Activated CD8-positive, alpha-beta memory T cell treated with anti-CD3 and anti-CD28 coated beads, Interleukin-2, amount 10 ng/mL, durations not matched to agents 7 days and 5 days (primary cell): Measurements from ENCODE around the gene STKLD1. TPM values are rescaled to one million over a fixed set of nuclear protein-coding genes. Genes with fewer than 3 reads are reported as not detected.

ENCODE experiments used
- ATAC-seq: fragments of 150-1000 bp; cut with Tn5 transposase; one replicate; pipeline ENCODE4 v1.10.0; 2021; ENCODE audit warnings: moderate library complexity
- CTCF ChIA-PET: fragments of 350-600 bp; sonication (Branson Sonifier 250); formaldehyde crosslinking; loops from one replicate; lab custom pipeline; 2021; ENCODE audit warnings: antibody characterized with exemption; lab: Charles Lee
- DNase-seq: peaks from one replicate; pipeline ENCODE4 v3.0.0-alpha.2; 2020
- H3K27ac Mint-ChIP-seq: one replicate; pipeline ENCODE4 v1.8.0; 2021; ENCODE audit warnings: mild to moderate bottlenecking, mixed read lengths
- H3K27me3 Mint-ChIP-seq: one replicate; pipeline ENCODE4 v1.8.0; 2021; ENCODE audit warnings: mixed read lengths
- H3K36me3 Mint-ChIP-seq: one replicate; pipeline ENCODE4 v1.8.0; 2021; ENCODE audit warnings: mild to moderate bottlenecking, mixed read lengths
- H3K4me1 Mint-ChIP-seq: one replicate; pipeline ENCODE4 v1.8.0; 2021; ENCODE audit warnings: mixed read lengths
- H3K4me3 Mint-ChIP-seq: one replicate; pipeline ENCODE4 v1.8.0; 2021; ENCODE audit warnings: mild to moderate bottlenecking, moderate library complexity, mixed read lengths
- H3K9me3 Mint-ChIP-seq: one replicate; pipeline ENCODE4 v1.8.0; 2022; ENCODE audit warnings: low read depth, mixed read lengths
- total RNA-seq, 2 experiments: library from RNA; stranded (reverse); gene quantifications; one replicate each; pipeline ENCODE4 v1.2.3, GENCODE V29; 2021

Gene STKLD1
- total RNA-seq, 2 experiments from 2014 or later, result 0.20 to 1.4 TPM

GRCh38 chr9:133357656-133358055 lies 18.5 kb upstream of the STKLD1 start:
- CTCF ChIA-PET, result interaction anchor here (2.3 to 8.2 kb wide), 5 partner anchors 10 to 128 kb away, joined by 7 to 100 read pairs (median 14); no protein-coding TSS in a partner anchor
- peaks cover 60% of the 10 kb centered on the region for H3K4me1 Mint-ChIP-seq
- no peaks in the 10 kb centered on the region for H3K9me3 Mint-ChIP-seq
- H3K27ac Mint-ChIP-seq, result peak overlapping the region; percentile 3
- peak overlapping the region; percentile 72 for H3K4me3 Mint-ChIP-seq
- peaks cover 19% of the 10 kb centered on the region for H3K36me3 Mint-ChIP-seq
- no peak for DNase-seq
- H3K27me3 Mint-ChIP-seq, result no peaks in the 10 kb centered on the region
- no peak for ATAC-seq

GRCh38 chr9:133359399-133360175 lies 16.6 kb upstream of the STKLD1 start:
- Mint-ChIP-seq H3K4me3 (no peak overlapping the region), H3K36me3 (peaks cover 30% of the 10 kb centered on the region), H3K9me3 (no peaks in the 10 kb centered on the region), H3K27ac (peak overlapping the region; percentile 48), H3K27me3 (no peaks in the 10 kb centered on the region), H3K4me1 (peaks cover 57% of the 10 kb centered on the region)
- CTCF ChIA-PET, result interaction anchor here (0.8 to 8.2 kb wide), 7 partner anchors 8 to 128 kb away, joined by 3 to 100 read pairs (median 5); partner anchors contain the start of gene STKLD1
- no peak for ATAC-seq
- DNase-seq, result no peak

GRCh38 chr9:133360400-133361393 lies 15.5 kb upstream of the STKLD1 start:
- H3K4me1 Mint-ChIP-seq, result peaks cover 57% of the 10 kb centered on the region
- no peaks in the 10 kb centered on the region for H3K9me3 Mint-ChIP-seq
- H3K4me3 Mint-ChIP-seq, result no peak overlapping the region
- H3K36me3 Mint-ChIP-seq, result peaks cover 37% of the 10 kb centered on the region
- peak overlapping the region; percentile 65 for H3K27ac Mint-ChIP-seq
- no peaks in the 10 kb centered on the region for H3K27me3 Mint-ChIP-seq
- ATAC-seq (no peak), DNase-seq (no peak)
- CTCF ChIA-PET, result interaction anchor here (1.3 to 8.2 kb wide), 4 partner anchors 11 to 127 kb away, joined by 3 to 100 read pairs (median 4); no protein-coding TSS in a partner anchor

GRCh38 chr9:133361507-133362092 lies 14.6 kb upstream of the STKLD1 start:
- H3K4me1 Mint-ChIP-seq, result peaks cover 65% of the 10 kb centered on the region
- H3K27me3 Mint-ChIP-seq, result no peaks in the 10 kb centered on the region
- ATAC-seq, result no peak
- peaks cover 45% of the 10 kb centered on the region for H3K36me3 Mint-ChIP-seq
- no peak for DNase-seq
- no peak overlapping the region for H3K4me3 Mint-ChIP-seq
- H3K27ac Mint-ChIP-seq, result peak overlapping the region; percentile 65
- CTCF ChIA-PET, result interaction anchor here (8.2 kb wide), 1 partner anchor 11 kb away, joined by 100 read pairs; no protein-coding TSS in a partner anchor
- H3K9me3 Mint-ChIP-seq, result no peaks in the 10 kb centered on the region

GRCh38 chr9:133362359-133363044 lies 13.7 kb upstream of the STKLD1 start:
- CTCF ChIA-PET, result interaction anchor here (0.8 to 1.2 kb wide), 2 partner anchors 8 to 10 kb away, joined by 3 to 5 read pairs; no protein-coding TSS in a partner anchor
- Mint-ChIP-seq H3K27ac (peak overlapping the region; percentile 51), H3K36me3 (peaks cover 50% of the 10 kb centered on the region), H3K9me3 (no peaks in the 10 kb centered on the region), H3K27me3 (no peaks in the 10 kb centered on the region), H3K4me3 (no peak overlapping the region), H3K4me1 (peaks cover 66% of the 10 kb centered on the region)
- no peak for ATAC-seq
- DNase-seq, result no peak

GRCh38 chr9:133366435-133366834 lies 9.7 kb upstream of the STKLD1 start:
- ATAC-seq, result no peak
- Mint-ChIP-seq H3K27me3 (no peaks in the 10 kb centered on the region), H3K9me3 (no peaks in the 10 kb centered on the region), H3K36me3 (peaks cover 73% of the 10 kb centered on the region), H3K27ac (no peak overlapping the region), H3K4me1 (peaks cover 75% of the 10 kb centered on the region), H3K4me3 (no peak overlapping the region)
- CTCF ChIA-PET, result interaction anchor here (1.3 to 2.9 kb wide), 2 partner anchors 9 to 36 kb away, joined by 3 to 14 read pairs; partner anchors contain the start of genes SURF1 and SURF2
- DNase-seq, result no peak

GRCh38 chr9:133367221-133367620 lies 8.9 kb upstream of the STKLD1 start:
- no peaks in the 10 kb centered on the region for H3K27me3 Mint-ChIP-seq
- peaks cover 68% of the 10 kb centered on the region for H3K36me3 Mint-ChIP-seq
- DNase-seq (no peak), ATAC-seq (no peak)
- CTCF ChIA-PET, result interaction anchor here (0.6 to 2.9 kb wide), 3 partner anchors 10 to 37 kb away, joined by 3 to 14 read pairs (median 3); partner anchors contain the start of genes SURF1 and SURF2
- no peak overlapping the region for H3K4me3 Mint-ChIP-seq
- no peak overlapping the region for H3K27ac Mint-ChIP-seq
- no peaks in the 10 kb centered on the region for H3K9me3 Mint-ChIP-seq
- H3K4me1 Mint-ChIP-seq, result peaks cover 75% of the 10 kb centered on the region

GRCh38 chr9:133367778-133368177 lies 8.4 kb upstream of the STKLD1 start:
- Mint-ChIP-seq H3K4me3 (no peak overlapping the region), H3K9me3 (no peaks in the 10 kb centered on the region), H3K27ac (no peak overlapping the region), H3K27me3 (no peaks in the 10 kb centered on the region), H3K36me3 (peaks cover 71% of the 10 kb centered on the region), H3K4me1 (peaks cover 81% of the 10 kb centered on the region)
- CTCF ChIA-PET, result interaction anchor here (2.9 kb wide), 1 partner anchor 11 kb away, joined by 14 read pairs; the partner anchor contains the start of genes SURF1 and SURF2
- no peak for DNase-seq
- no peak for ATAC-seq

- CTCF ChIA-PET, result interaction anchor here (2.9 kb wide), 1 partner anchor 11 kb away, joined by 14 read pairs; the partner anchor contains the start of genes SURF1 and SURF2
- Mint-ChIP-seq H3K9me3 (no peaks in the 10 kb centered on the region), H3K36me3 (peaks cover 68% of the 10 kb centered on the region), H3K4me1 (peaks cover 83% of the 10 kb centered on the region), H3K4me3 (peak overlapping the region; percentile 95), H3K27ac (peak overlapping the region; percentile 100), H3K27me3 (no peaks in the 10 kb centered on the region)
- no peak for DNase-seq
- ATAC-seq, result no peak
Observed at GRCh38 chr9:133368249-133368881, 7.8 kb upstream of the STKLD1 start.

GRCh38 chr9:133369422-133369821 lies 6.7 kb upstream of the STKLD1 start:
- peak overlapping the region; percentile 95 for H3K4me3 Mint-ChIP-seq
- peak overlapping the region; percentile 100 for H3K27ac Mint-ChIP-seq
- no peaks in the 10 kb centered on the region for H3K27me3 Mint-ChIP-seq
- no peak for ATAC-seq
- DNase-seq, result no peak
- peaks cover 83% of the 10 kb centered on the region for H3K4me1 Mint-ChIP-seq
- CTCF ChIA-PET, result interaction anchor here (1.0 to 6.3 kb wide), 6 partner anchors 12 to 339 kb away, joined by 3 to 100 read pairs (median 8); partner anchors contain the start of genes GTF3C5, MED22, RPL7A and SURF1
- no peaks in the 10 kb centered on the region for H3K9me3 Mint-ChIP-seq
- peaks cover 64% of the 10 kb centered on the region for H3K36me3 Mint-ChIP-seq

GRCh38 chr9:133369933-133370332 lies 6.2 kb upstream of the STKLD1 start:
- Mint-ChIP-seq H3K9me3 (no peaks in the 10 kb centered on the region), H3K36me3 (peaks cover 65% of the 10 kb centered on the region), H3K27ac (peak overlapping the region; percentile 100), H3K4me3 (peak overlapping the region; percentile 95), H3K4me1 (peaks cover 82% of the 10 kb centered on the region), H3K27me3 (no peaks in the 10 kb centered on the region)
- CTCF ChIA-PET, result interaction anchor here (1.0 to 6.3 kb wide), 6 partner anchors 13 to 340 kb away, joined by 3 to 100 read pairs (median 8); partner anchors contain the start of genes GTF3C5, MED22, RPL7A and SURF1
- DNase-seq (peak; percentile 89), ATAC-seq (peak; percentile 38)
